GM11168 (cell line): ENCODE measurements around the gene CMPK2.
"Not testable (repeated sequence)": the region's sequence is repeated elsewhere in the genome, so short reads cannot be mapped to it uniquely, and the experiment has no call there.

Experiments
- in situ Hi-C: fragments of 300-500 bp; cut with MboI; formaldehyde crosslinking; loops from one replicate; pipeline ENCODE4 v1.12.0; 2022; ENCODE audit warnings: low sequenced_read_pairs; ENCODE audit not compliant: unreplicated experiment

The CMPK2 gene

GRCh38 chr2:6865346-6866274, at the start of gene CMPK2:
CMPK2 (minus strand) TSS chr2:6865907; CDS start chr2:6865696, 211 bp downstream.
- in situ Hi-C loops: no loop called here

GRCh38 chr2:6915399-6915798, 49.7 kb upstream of the CMPK2 start:
- in situ Hi-C loops: no loop called here

- in situ Hi-C loops: no loop called here
These were observed 49.1 kb upstream of the CMPK2 start for GRCh38 chr2:6914828-6915227.

GRCh38 chr2:6913415-6914157, 47.9 kb upstream of the CMPK2 start:
- in situ Hi-C loops: no loop called here

- in situ Hi-C loops: no loop called here
These were observed 46.0 kb upstream of the CMPK2 start for GRCh38 chr2:6911721-6912120.

- in situ Hi-C loops: no loop called here
These were observed 44.0 kb upstream of the CMPK2 start for GRCh38 chr2:6909431-6910385.

- in situ Hi-C loops: no loop called here
These were observed 42.6 kb upstream of the CMPK2 start for GRCh38 chr2:6908291-6908690.

GRCh38 chr2:6906165-6906741, 40.5 kb upstream of the CMPK2 start:
- in situ Hi-C loops: no loop called here

- in situ Hi-C loops: no loop called here
These were observed 40.0 kb upstream of the CMPK2 start for GRCh38 chr2:6905668-6906067.

GRCh38 chr2:6902581-6902980, 36.9 kb upstream of the CMPK2 start:
- in situ Hi-C loops: not testable (repeated sequence)

- in situ Hi-C loops: no loop called here
These were observed 31.4 kb upstream of the CMPK2 start for GRCh38 chr2:6896930-6897759.

- in situ Hi-C loops: no loop called here
These were observed 28.3 kb upstream of the CMPK2 start for GRCh38 chr2:6893876-6894482.

GRCh38 chr2:6888724-6889123, 23.0 kb upstream of the CMPK2 start:
- in situ Hi-C loops: loop anchor here (5.0 kb wide), 1 partner anchor 134 kb away; no protein-coding TSS in a partner anchor

GRCh38 chr2:6887751-6888192, 22.1 kb upstream of the CMPK2 start:
- in situ Hi-C loops: loop anchor here (5.0 kb wide), 1 partner anchor 135 kb away; no protein-coding TSS in a partner anchor

- in situ Hi-C loops: loop anchor here (5.0 kb wide), 1 partner anchor 136 kb away; no protein-coding TSS in a partner anchor
These were observed 20.3 kb upstream of the CMPK2 start for GRCh38 chr2:6885968-6886367.

- in situ Hi-C loops: loop anchor here (5.0 kb wide), 1 partner anchor 137 kb away; no protein-coding TSS in a partner anchor
These were observed 19.8 kb upstream of the CMPK2 start for GRCh38 chr2:6885551-6885950.

GRCh38 chr2:6883448-6884122, 17.9 kb upstream of the CMPK2 start:
- in situ Hi-C loops: no loop called here

GRCh38 chr2:6881516-6881915, 15.8 kb upstream of the CMPK2 start:
- in situ Hi-C loops: no loop called here
